Measurements from ENCODE around the gene ETV1. TPM values are rescaled to one million over a fixed set of nuclear protein-coding genes. Genes with fewer than 3 reads are reported as not detected.

ETV1 gene
- total and polyA plus RNA-seq, 9 of the 15 experiments (the other 6 are each of a cell fraction or from before 2014, with no cell fraction given): 7.2 to 27.4 (median 14.0) TPM

DNA sequence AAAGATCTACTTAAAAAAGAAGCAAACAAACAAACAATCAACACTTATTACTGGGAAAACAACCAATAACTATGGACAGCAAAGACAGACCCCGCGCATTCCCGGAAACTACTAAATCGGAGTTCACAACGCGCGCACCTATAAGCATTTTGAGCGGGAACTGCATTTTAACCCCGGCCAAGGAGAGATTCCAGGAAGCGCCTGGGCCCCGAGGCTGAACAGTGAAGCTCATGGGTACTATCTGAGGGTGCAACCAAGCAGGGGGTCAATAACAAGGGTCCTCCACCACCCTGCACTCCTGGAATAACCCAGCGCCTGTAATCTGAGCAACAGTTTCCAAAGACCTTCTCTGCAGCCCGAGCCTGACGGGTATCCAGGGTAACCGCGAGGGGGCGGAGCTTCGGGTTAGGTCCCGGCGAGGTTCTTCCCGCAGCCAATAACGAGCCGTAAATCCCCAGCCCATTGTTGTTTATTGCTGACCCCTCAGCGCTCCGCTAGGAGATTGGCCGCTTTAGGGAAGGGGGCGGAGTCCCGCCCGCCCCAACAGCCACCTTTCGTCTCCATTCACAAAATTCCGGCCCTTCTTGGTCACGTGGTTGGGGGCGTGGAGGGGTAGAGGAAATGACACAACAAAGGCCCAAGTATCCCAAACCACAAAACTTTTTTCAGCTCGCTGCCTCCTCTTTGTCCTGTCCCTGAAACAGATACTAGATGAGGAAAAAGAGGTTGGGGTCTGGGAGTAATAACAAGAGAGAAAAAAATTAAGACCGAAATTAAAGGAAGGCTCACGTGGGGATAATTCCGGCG, 1.7 kb upstream of the ETV1 start (continued):
- TF ChIP-seq SRF (CRISPR knock-in tag; IDR thresholded peaks at IDR 0.05) (peak in 1 of 2 experiments; percentile 58; a peak in 1 of 4 replicates), MYBL2 (IDR thresholded peaks at IDR 0.05; ENCODE audit: low read depth) (0 out of 2 replicates have a peak, but pooled peaks have one; percentile 32), MYBL2 (CRISPR knock-in tag; IDR thresholded peaks at IDR 0.05; ENCODE audit: borderline replicate concordance) (no peak), BRD9 (IDR thresholded peaks at IDR 0.05; ENCODE audit: low read depth, partially characterized antibody) (peak; percentile 39), FOXJ3 (CRISPR knock-in tag; IDR thresholded peaks at IDR 0.05) (no peak), MCM3 (IDR thresholded peaks at IDR 0.05) (no peak), SMAD4 (CRISPR knock-in tag; conservative IDR thresholded peaks at IDR 0.05) (no peak), NEUROD1 (IDR thresholded peaks at IDR 0.05; ENCODE audit: borderline replicate concordance, low read depth, low read length, partially characterized antibody) (peak; percentile 4), ZC3H11A (IDR thresholded peaks at IDR 0.05; ENCODE audit: low read depth, low read length) (no peak)
- TF ChIP-seq, protein P1, sequence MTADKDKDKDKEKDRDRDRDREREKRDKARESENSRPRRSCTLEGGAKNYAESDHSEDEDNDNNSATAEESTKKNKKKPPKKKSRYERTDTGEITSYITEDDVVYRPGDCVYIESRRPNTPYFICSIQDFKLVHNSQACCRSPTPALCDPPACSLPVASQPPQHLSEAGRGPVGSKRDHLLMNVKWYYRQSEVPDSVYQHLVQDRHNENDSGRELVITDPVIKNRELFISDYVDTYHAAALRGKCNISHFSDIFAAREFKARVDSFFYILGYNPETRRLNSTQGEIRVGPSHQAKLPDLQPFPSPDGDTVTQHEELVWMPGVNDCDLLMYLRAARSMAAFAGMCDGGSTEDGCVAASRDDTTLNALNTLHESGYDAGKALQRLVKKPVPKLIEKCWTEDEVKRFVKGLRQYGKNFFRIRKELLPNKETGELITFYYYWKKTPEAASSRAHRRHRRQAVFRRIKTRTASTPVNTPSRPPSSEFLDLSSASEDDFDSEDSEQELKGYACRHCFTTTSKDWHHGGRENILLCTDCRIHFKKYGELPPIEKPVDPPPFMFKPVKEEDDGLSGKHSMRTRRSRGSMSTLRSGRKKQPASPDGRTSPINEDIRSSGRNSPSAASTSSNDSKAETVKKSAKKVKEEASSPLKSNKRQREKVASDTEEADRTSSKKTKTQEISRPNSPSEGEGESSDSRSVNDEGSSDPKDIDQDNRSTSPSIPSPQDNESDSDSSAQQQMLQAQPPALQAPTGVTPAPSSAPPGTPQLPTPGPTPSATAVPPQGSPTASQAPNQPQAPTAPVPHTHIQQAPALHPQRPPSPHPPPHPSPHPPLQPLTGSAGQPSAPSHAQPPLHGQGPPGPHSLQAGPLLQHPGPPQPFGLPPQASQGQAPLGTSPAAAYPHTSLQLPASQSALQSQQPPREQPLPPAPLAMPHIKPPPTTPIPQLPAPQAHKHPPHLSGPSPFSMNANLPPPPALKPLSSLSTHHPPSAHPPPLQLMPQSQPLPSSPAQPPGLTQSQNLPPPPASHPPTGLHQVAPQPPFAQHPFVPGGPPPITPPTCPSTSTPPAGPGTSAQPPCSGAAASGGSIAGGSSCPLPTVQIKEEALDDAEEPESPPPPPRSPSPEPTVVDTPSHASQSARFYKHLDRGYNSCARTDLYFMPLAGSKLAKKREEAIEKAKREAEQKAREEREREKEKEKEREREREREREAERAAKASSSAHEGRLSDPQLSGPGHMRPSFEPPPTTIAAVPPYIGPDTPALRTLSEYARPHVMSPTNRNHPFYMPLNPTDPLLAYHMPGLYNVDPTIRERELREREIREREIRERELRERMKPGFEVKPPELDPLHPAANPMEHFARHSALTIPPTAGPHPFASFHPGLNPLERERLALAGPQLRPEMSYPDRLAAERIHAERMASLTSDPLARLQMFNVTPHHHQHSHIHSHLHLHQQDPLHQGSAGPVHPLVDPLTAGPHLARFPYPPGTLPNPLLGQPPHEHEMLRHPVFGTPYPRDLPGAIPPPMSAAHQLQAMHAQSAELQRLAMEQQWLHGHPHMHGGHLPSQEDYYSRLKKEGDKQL (CRISPR knock-in tag; IDR thresholded peaks at IDR 0.05; ENCODE audit: borderline replicate concordance): no peak
- TF ChIP-seq, protein P2, sequence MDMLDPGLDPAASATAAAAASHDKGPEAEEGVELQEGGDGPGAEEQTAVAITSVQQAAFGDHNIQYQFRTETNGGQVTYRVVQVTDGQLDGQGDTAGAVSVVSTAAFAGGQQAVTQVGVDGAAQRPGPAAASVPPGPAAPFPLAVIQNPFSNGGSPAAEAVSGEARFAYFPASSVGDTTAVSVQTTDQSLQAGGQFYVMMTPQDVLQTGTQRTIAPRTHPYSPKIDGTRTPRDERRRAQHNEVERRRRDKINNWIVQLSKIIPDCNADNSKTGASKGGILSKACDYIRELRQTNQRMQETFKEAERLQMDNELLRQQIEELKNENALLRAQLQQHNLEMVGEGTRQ (CRISPR knock-in tag; IDR thresholded peaks at IDR 0.05): peak; percentile 91
- TF ChIP-seq, protein P3, sequence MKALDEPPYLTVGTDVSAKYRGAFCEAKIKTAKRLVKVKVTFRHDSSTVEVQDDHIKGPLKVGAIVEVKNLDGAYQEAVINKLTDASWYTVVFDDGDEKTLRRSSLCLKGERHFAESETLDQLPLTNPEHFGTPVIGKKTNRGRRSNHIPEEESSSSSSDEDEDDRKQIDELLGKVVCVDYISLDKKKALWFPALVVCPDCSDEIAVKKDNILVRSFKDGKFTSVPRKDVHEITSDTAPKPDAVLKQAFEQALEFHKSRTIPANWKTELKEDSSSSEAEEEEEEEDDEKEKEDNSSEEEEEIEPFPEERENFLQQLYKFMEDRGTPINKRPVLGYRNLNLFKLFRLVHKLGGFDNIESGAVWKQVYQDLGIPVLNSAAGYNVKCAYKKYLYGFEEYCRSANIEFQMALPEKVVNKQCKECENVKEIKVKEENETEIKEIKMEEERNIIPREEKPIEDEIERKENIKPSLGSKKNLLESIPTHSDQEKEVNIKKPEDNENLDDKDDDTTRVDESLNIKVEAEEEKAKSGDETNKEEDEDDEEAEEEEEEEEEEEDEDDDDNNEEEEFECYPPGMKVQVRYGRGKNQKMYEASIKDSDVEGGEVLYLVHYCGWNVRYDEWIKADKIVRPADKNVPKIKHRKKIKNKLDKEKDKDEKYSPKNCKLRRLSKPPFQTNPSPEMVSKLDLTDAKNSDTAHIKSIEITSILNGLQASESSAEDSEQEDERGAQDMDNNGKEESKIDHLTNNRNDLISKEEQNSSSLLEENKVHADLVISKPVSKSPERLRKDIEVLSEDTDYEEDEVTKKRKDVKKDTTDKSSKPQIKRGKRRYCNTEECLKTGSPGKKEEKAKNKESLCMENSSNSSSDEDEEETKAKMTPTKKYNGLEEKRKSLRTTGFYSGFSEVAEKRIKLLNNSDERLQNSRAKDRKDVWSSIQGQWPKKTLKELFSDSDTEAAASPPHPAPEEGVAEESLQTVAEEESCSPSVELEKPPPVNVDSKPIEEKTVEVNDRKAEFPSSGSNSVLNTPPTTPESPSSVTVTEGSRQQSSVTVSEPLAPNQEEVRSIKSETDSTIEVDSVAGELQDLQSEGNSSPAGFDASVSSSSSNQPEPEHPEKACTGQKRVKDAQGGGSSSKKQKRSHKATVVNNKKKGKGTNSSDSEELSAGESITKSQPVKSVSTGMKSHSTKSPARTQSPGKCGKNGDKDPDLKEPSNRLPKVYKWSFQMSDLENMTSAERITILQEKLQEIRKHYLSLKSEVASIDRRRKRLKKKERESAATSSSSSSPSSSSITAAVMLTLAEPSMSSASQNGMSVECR (CRISPR knock-in tag; IDR thresholded peaks at IDR 0.05): no peak
- TF ChIP-seq, protein P4, sequence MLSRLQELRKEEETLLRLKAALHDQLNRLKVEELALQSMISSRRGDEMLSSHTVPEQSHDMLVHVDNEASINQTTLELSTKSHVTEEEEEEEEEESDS (CRISPR knock-in tag; IDR thresholded peaks at IDR 0.05): no peak
- TF ChIP-seq, protein P5, sequence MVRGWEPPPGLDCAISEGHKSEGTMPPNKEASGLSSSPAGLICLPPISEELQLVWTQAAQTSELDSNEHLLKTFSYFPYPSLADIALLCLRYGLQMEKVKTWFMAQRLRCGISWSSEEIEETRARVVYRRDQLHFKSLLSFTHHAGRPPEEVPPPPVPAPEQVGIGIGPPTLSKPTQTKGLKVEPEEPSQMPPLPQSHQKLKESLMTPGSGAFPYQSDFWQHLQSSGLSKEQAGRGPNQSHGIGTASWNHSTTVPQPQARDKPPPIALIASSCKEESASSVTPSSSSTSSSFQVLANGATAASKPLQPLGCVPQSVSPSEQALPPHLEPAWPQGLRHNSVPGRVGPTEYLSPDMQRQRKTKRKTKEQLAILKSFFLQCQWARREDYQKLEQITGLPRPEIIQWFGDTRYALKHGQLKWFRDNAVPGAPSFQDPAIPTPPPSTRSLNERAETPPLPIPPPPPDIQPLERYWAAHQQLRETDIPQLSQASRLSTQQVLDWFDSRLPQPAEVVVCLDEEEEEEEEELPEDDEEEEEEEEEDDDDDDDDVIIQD (CRISPR knock-in tag; IDR thresholded peaks at IDR 0.05): no peak
